RWPE1 (cell line): Measurements from ENCODE around the gene PRR5L.

Source experiments
- CTCF ChIA-PET: fragments of 350-600 bp; sonication (Branson Sonifier 250); formaldehyde crosslinking; extraction: SDS; loops from one replicate; lab custom pipeline; 2021; lab: Yijun Ruan, JAX
- POLR2A ChIA-PET: fragments of 400-600 bp; formaldehyde crosslinking; extraction: SDS; loops from one replicate; lab custom pipeline; 2020; ENCODE audit warnings: antibody characterized with exemption; ENCODE audit not compliant: low non-redundant PET; lab: Yijun Ruan, JAX
- DNase-seq: peaks from one replicate; pipeline ENCODE4 v3.0.0; 2012; ENCODE audit warnings: low spot score
- H3K27ac ChIP-seq: fragments of 450-650 bp; 2 replicates; pipeline ENCODE4 v1.5.1; 2017
- CTCF ChIP-seq: fragments of 450-650 bp; conservative IDR thresholded peaks from 2 replicates; pipeline ENCODE4 v1.5.1; 2017; ENCODE audit warnings: low read depth, mild to moderate bottlenecking

PRR5L gene

GRCh38 chr11:36254713-36255112 lies 41.4 kb upstream of the PRR5L start:
- peak; percentile 56 for DNase-seq
- no peak for TF ChIP-seq CTCF
- ChIA-PET POLR2A (no interaction called here), CTCF (interaction anchor here (0.7 kb wide), 1 partner anchor 1415 kb away, joined by 3 read pairs; no protein-coding TSS in a partner anchor)
- H3K27ac ChIP-seq, result no peak overlapping the region

DNA sequence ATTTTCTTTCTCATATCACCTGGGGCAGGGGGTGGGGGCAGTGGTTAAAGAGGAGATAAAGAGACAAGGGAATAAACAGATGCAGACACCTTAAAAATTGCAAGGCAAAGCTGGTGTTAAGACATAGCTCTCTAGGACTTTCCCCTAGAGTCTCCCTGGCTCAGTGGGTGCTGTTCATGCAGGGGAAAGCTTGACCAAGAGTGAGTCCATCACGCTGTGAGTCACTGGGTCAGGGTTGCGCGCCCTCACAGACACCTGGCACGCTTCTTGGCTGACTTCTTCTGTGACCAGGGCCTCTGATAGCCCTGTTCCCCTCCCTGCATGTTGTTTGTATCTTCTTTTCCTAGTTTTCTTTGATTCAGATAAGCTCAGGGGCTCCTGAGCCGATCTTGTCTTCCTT lies 38.7 kb upstream of the PRR5L start:
- TF ChIP-seq CTCF, result no peak
- ChIA-PET CTCF (interaction anchor here (0.6 to 2.7 kb wide), 4 partner anchors 9 to 642 kb away, joined by 3 to 12 read pairs (median 3); no protein-coding TSS in a partner anchor), POLR2A (no interaction called here)
- H3K27ac ChIP-seq, result no peak overlapping the region
- DNase-seq, result no peak

- ChIA-PET CTCF (interaction anchor here (0.6 to 2.7 kb wide), 10 partner anchors 23 to 640 kb away, joined by 3 to 12 read pairs (median 4); no protein-coding TSS in a partner anchor), POLR2A (no interaction called here)
- peak overlapping the region; percentile 1; the same call in 1 of the 2 replicates for H3K27ac ChIP-seq
- no peak for TF ChIP-seq CTCF
- DNase-seq, result peak; percentile 24
Measured at GRCh38 chr11:36258730-36259360, 37.2 kb upstream of the PRR5L start.

- no peak for TF ChIP-seq CTCF
- CTCF ChIA-PET, result interaction anchor here (1.1 kb wide), 1 partner anchor 439 kb away, joined by 3 read pairs; no protein-coding TSS in a partner anchor
- no peak for DNase-seq
- no peak overlapping the region for H3K27ac ChIP-seq
- POLR2A ChIA-PET, result no interaction called here
Measured at GRCh38 chr11:36261094-36261493, 35.0 kb upstream of the PRR5L start.

GRCh38 chr11:36264011-36264972 lies 31.8 kb upstream of the PRR5L start:
- ChIA-PET POLR2A (no interaction called here), CTCF (interaction anchor here (0.6 kb wide), 1 partner anchor 101 kb away, joined by 3 read pairs; no protein-coding TSS in a partner anchor)
- no peak for TF ChIP-seq CTCF
- DNase-seq, result no peak
- 0 out of 2 replicates have a peak overlapping the region, but pooled peaks have one; percentile 3 for H3K27ac ChIP-seq

DNA sequence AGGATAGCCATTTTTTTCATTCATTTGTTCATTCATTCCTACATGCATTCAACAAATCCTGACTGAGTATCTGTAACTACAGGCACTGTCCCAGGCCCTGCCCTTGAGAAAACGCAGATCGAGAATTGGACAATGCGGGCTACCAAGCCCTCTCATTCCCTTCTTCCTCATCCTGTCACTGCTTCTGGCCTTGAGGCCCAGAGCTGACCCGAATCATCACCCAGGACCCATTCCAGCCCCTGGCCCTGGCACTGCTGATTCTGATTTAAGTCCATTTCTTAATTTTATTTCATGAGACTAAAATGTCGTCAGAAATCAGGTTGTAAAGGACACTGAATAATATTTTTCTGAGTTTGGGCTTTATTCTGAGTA lies 31.1 kb upstream of the PRR5L start:
- 0 out of 2 replicates have a peak overlapping the region, but pooled peaks have one; percentile 3 for H3K27ac ChIP-seq
- DNase-seq, result no peak
- CTCF ChIA-PET, result interaction anchor here (0.6 to 2.7 kb wide), 6 partner anchors 18 to 800 kb away, joined by 3 to 10 read pairs (median 4); partner anchors contain the start of gene FJX1
- POLR2A ChIA-PET, result no interaction called here
- TF ChIP-seq CTCF, result no peak
